GM18861 (cell line): ENCODE results near the gene ADGRL3.
"Not testable (repeated sequence)": the region's sequence is repeated elsewhere in the genome, so short reads cannot be mapped to it uniquely, and the experiment has no call there.

Experiments used
- ATAC-seq: cut with Tn5 transposase; IDR thresholded peaks from one replicate; pipeline ENCODE4 v1.9.1; 2021; ENCODE audit not compliant: unreplicated experiment

ADGRL3 gene

DNA sequence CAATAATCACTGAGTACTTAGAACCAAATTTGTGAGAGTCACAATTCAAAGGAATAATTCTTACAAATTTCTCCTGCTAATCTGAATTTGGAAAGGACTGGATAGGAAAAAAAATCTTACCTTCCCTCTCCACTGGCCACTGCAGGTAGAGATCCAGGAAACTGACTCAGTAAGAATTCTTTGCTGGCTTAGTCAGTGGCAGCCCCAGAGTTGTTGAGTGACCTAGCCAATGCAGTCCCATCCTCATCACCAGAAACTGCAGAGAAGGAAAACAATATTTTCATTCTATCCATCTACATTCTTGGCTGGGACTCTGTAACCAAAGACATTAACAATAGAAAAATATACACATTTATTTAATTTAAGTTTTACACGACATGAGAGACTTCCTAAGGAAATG lies 572.0 kb downstream of the ADGRL3 start:
- no peak for ATAC-seq

DNA sequence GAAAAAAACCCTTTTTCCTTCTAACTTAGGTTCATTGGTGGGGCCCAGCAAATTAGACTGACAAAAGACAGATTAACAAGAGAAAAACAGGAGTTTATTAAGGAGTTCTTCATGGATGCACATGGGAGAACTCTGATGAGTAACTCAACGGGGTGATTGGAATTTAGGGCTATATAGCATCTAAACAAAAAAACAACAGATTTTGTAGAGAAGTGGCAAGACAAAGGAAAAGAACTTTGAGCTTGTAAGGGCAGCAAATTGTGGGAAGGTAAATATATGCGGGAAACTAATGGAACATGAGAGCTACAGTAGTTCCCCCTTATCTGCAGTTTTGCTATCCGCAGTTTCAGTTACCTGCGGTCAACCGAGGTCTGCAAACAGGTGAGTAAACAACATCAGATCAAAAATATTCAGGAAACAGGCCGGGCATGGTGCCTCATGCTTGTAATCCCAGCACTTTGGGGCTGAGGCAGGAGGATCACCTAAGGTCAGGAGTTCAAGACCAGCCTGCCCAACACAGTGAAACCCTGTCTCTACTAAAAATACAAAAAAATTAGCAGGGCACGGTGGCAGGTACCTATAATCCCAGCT lies 573.6 kb downstream of the ADGRL3 start:
- ATAC-seq, result no peak

DNA sequence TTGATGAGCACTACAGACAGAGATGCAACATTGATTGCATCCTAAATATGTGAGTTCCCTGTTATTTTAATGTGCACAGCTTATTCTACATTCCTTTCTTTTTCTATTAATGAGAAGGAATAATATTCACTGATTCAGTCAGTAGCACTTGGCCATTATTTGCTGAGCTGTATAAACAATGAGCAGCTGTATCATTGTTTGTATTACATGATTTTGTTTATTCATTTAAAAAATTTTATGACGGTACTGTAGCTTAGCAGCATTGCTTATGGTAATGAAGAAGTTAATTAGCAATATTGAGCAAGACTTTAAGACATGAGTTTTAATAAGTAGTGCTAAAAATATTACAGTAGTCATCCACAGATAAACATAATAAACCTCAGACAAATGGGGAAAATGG lies 582.0 kb downstream of the ADGRL3 start:
- ATAC-seq, result no peak

DNA sequence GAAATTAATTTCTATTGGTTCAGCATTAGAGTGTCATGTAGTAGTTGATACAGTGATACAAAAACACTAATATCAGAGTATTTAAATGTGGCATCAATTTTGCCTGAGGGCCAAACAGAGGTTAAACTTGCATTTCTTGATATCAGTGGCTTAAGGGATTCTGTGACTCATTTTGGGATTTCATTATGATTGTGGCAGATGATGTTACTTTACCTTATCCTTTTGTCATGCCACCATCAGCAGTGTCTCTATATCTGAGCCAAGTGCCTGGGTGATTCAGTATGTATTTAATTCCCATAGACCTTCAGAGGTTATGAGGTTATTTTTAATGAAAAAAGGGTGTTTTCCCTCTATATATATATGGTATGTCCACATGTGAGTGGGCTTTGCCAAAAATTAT lies 582.9 kb downstream of the ADGRL3 start:
- peak; percentile 63 for ATAC-seq

DNA sequence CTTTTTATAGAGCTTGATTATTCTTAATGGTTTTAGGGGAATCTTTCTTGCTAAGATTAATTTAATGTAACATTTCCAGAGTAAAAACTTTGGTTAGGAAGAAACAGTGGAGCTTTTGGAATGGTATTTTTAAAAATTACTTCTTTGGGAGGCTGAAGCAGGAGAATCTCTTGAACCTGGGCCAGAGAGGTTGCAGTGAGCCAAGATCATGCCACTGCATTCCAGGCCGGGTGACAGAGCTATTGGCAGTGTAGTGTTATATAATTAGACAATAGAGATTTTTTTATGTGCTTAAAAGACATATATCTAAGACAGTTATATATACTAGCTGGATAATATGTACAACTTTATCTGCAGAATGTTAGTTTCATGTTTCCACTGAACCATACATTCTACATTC lies 585.6 kb downstream of the ADGRL3 start:
- ATAC-seq, result no peak

- no peak for ATAC-seq
Measured at GRCh38 chr4:61786211-61786610, 586.1 kb downstream of the ADGRL3 start.

- no peak for ATAC-seq
Measured at GRCh38 chr4:61795998-61796397, 595.9 kb downstream of the ADGRL3 start.

GRCh38 chr4:61799794-61800193 lies 599.7 kb downstream of the ADGRL3 start:
- no peak for ATAC-seq

DNA sequence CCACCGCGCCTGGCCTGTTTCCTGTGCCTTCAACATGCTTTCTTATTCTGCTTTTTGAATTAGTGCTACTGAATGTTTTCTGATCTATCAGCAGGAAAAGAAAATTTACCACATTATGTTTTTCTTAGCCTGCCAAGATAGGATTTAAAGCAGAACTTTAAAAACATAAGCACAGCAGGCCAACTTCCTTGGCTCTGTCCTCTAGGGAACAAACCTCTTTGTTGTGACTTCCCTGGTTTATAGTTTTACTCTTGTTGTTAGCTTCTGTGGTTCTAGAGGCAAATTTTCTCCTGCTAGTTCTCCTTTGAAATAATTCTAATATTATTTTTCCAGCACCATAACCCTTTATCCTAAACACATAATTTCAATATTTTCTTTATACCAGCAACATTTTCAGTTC lies 605.1 kb downstream of the ADGRL3 start:
- ATAC-seq, result no peak

GRCh38 chr4:61805979-61806378 lies 605.9 kb downstream of the ADGRL3 start:
- ATAC-seq, result no peak

- ATAC-seq, result no peak
Measured at GRCh38 chr4:61812171-61812570, 612.0 kb downstream of the ADGRL3 start.

GRCh38 chr4:61817071-61817470 lies 616.9 kb downstream of the ADGRL3 start:
- ATAC-seq, result no peak

DNA sequence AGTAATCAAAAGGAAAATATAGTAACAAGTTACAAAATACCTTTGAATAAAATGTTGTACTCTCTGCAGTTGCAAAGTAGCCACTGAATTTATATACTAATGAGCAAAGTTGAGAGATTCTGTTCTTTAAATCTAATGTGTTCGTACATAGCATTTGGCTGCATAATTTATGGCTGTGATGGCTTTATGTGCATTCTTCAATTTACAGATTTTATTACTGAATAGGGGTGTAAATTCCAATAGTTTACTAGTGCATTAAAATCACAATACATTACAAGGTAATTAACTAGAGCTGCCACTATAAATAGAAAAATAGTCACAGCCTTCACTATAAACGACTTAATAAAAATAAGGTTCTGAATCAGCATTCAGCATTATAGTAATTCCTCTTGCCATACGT lies 620.0 kb downstream of the ADGRL3 start:
- no peak for ATAC-seq

GRCh38 chr4:61824454-61824853 lies 624.3 kb downstream of the ADGRL3 start:
- ATAC-seq, result no peak

GRCh38 chr4:61827907-61828391 lies 627.8 kb downstream of the ADGRL3 start:
- ATAC-seq, result no peak

GRCh38 chr4:61828960-61829359 lies 628.8 kb downstream of the ADGRL3 start:
- no peak for ATAC-seq

DNA sequence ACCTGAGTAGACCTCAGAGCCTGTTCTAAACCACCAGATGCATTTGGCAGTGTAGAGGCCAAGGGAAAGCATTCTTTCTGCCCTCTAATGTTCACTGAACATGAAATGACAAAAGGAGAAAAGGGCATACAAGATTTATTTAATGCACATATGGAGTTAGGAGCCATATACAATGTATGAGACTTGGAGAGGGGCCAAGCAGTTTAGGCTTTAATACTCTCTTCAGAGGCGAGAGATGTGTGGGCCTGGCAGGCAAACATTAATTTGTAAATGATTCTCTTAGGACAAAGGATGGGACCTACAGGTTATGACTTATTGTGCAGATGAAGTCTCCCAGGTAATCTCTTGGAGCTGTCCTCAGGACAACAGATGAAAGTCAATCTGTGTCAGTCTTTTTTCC lies 631.9 kb downstream of the ADGRL3 start:
- ATAC-seq, result no peak

GRCh38 chr4:61837395-61837794 lies 637.3 kb downstream of the ADGRL3 start:
- no peak for ATAC-seq

DNA sequence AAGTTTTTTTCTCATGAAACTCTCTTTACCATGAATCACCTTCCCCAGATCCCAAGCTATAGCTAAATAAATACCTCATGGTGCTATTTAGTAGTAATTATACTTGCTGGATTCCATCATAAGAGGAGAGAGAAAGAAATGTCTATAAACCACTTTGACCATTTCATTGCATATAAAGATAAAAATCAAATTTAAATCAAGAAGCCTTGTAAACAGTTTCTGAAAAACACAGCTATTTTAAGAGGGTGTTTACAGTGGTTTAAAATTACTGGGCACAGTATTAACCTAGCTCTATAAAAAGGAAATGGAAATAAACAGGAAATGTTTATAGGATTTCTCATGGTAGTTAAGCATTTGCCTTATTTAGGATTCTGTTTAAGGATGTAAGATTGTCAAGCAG lies 637.9 kb downstream of the ADGRL3 start:
- no peak for ATAC-seq

DNA sequence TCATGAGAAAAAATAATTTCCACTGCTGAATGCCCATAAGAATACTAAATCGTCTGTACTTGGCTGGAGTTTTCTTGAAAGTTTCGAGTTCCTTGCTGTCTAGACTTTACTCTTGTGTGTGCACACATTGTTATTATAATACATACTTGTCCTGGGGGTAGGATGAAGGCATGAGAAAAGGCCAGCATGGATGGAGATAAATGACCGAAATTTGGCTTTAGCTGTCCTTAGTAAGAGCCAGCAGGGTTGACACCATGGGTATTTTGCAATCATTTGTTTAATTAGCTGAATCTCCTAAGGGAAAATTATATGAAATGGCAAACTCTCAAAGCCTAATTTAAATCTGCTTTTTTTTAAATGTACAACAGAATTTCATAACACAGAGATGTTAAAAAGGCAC lies 641.6 kb downstream of the ADGRL3 start:
- ATAC-seq, result no peak

GRCh38 chr4:61851126-61851525 lies 651.0 kb downstream of the ADGRL3 start:
- ATAC-seq, result no peak

- not testable (repeated sequence) for ATAC-seq
Measured at GRCh38 chr4:61852105-61852504, 652.0 kb downstream of the ADGRL3 start.

DNA sequence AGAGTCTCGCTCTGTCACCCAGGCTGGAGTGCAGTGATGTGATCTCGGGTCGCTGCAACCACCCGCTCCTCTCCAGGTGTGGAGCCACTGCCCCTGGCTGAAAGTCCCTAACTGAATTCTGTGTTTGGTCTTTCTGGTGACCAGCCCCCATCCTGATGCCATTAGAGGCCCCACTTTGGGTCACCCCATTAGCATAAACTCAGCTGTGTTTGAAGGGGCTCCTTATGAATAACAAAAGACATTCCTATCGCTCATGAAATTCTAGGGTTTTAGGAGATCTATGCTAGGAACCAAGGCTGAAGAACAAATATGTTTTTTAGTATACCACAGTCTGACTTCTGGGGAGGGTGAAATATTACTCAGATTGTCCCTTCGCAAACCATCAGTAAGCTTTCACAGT lies 652.9 kb downstream of the ADGRL3 start:
- ATAC-seq, result no peak
